Muscle layer of duodenum (tissue), 2 donors: ENCODE data around the gene EPHB2.
"Not testable (repeated sequence)": the region's sequence is repeated elsewhere in the genome, so short reads cannot be mapped to it uniquely, and the experiment has no call there.

Experiments
- H3K27ac ChIP-seq: one replicate; pipeline ENCODE4 v1.7.0; 2013; ENCODE audit warnings: mild to moderate bottlenecking, low read length
- H3K27me3 ChIP-seq: one replicate; pipeline ENCODE4 v1.7.0; 2013; ENCODE audit warnings: low read depth, mild to moderate bottlenecking, control low read depth, low read length
- H3K36me3 ChIP-seq, 2 donors: one replicate each; pipeline ENCODE4 v1.7.0; 2013; ENCODE audit warnings: low read length in 2 of 2, control low read depth in 1 of 2, mild to moderate bottlenecking in 1 of 2; ENCODE audit not compliant: insufficient read depth in 2 of 2, control insufficient read depth in 1 of 2
- H3K4me1 ChIP-seq, 2 donors: one replicate each; pipeline ENCODE4 v1.7.0; 2013; ENCODE audit warnings: low read length in 2 of 2, mild to moderate bottlenecking in 2 of 2, control low read depth in 1 of 2, moderate library complexity in 1 of 2; ENCODE audit not compliant: insufficient read depth in 2 of 2, control insufficient read depth in 1 of 2
- H3K4me3 ChIP-seq, 2 donors: one replicate each; pipeline ENCODE4 v1.7.0; 2013; ENCODE audit warnings: low read length in 2 of 2, low read depth in 1 of 2, mild to moderate bottlenecking in 1 of 2
- H3K9me3 ChIP-seq, 2 donors: one replicate each; pipeline ENCODE4 v1.7.0; 2013; ENCODE audit warnings: low read length in 2 of 2, control low read depth in 1 of 2, mild to moderate bottlenecking in 1 of 2; ENCODE audit not compliant: control insufficient read depth in 1 of 2
- donor health status: healthy.

Gene EPHB2

DNA sequence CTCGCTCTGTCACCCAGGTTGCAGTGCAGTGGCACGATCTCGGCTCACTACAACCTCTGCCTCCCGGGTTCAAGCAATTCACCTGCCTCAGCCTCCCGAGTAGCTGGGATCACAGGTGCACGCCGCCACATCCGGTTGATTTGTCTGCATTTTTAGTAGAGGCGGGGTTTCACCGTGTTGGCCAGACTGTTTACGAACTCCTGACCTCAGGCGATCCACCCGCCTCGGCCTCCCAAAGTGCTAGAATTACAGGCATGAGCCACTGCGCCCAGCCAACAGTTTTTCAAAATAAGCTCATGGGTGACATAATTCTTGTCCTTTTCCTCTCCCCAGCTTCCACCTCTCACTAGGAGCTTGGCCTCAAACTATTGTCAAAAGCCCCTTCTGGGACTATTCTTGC, 34.5 kb upstream of the EPHB2 start:
- not testable (repeated sequence) for H3K4me1 ChIP-seq, H3K4me3 ChIP-seq, H3K27ac ChIP-seq, H3K9me3 ChIP-seq, H3K27me3 ChIP-seq, H3K36me3 ChIP-seq

DNA sequence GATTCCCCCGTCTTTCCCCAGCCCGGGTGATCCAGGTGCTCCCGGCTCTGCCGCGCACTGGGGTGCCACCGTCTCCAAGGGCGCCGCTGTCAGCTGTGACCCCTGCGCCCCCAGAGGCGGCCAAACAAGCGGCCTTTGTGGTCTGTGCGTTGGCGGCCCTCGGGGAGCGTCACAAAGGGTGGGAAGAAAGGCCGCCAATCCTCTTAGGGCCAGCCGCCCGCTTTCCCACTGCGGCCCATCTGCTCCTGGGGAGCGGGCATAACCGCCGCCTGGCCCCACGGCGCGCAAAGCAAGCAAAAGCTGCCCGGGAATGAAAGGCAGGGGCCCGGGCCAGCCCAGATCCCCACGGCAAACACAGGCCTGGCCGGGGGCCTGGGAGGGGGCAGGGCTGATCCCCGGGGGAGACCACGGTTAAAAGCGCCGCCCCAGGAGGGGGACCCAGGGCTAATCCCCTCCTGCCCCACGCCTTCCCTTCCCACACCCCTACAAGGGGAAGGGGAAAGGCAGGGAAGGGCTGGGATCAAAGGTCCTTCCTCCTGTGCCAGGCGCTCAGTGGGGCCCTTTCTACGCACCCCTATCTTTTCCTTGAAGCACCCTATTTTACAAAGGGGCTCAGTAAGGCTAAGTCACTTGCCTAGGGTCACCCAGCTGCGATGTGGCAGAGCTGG, 33.6 kb upstream of the EPHB2 start:
- H3K4me3 ChIP-seq = no peak overlapping the region
- peaks cover 5% of the 10 kb centered on the region for H3K27me3 ChIP-seq
- H3K27ac ChIP-seq = no peak overlapping the region
- no peaks in the 10 kb centered on the region for H3K9me3 ChIP-seq
- no peaks in the 10 kb centered on the region for H3K36me3 ChIP-seq
- H3K4me1 ChIP-seq = no peaks in the 10 kb centered on the region

DNA sequence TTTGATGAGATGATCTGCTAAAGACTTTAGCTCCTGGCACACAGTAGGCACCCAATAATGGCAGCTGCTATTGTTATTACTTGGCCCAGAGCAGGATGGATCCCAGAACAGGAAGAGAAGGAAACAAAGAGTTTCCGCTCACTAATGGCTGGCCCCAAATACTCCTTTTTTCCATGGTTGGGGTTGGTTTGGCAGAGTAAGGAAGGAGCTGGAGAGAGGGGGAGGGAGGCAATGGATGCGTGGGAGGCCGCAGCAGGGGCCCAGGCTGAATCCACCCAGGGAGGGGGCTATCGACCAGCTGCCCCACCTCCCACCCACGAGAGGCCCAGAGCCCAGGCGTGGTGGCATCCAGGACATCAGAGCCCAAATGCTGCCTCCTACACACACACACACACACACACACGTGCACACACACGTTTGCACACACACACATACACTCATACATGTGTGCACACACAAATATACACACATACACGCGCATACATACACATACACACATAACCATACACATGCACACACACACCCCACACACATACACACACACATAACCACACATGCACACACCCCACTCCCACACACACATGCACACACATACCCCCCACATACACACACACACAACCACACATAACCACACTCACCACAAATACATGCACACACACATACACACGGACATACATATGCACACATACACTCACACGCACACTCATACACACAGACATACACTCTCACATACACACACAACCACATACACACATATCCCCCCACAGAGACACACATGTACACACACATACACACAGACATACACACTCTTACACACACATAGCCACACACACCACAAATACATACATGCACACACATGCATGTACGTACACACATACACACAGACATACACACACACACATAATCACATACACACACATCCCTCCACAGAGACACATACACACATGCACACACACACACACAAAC, 32.4 kb upstream of the EPHB2 start:
- H3K4me3 ChIP-seq = no peak overlapping the region
- H3K4me1 ChIP-seq = no peaks in the 10 kb centered on the region
- H3K9me3 ChIP-seq = no peaks in the 10 kb centered on the region
- H3K27me3 ChIP-seq = peaks cover 5% of the 10 kb centered on the region
- H3K27ac ChIP-seq = no peak overlapping the region
- no peaks in the 10 kb centered on the region for H3K36me3 ChIP-seq

DNA sequence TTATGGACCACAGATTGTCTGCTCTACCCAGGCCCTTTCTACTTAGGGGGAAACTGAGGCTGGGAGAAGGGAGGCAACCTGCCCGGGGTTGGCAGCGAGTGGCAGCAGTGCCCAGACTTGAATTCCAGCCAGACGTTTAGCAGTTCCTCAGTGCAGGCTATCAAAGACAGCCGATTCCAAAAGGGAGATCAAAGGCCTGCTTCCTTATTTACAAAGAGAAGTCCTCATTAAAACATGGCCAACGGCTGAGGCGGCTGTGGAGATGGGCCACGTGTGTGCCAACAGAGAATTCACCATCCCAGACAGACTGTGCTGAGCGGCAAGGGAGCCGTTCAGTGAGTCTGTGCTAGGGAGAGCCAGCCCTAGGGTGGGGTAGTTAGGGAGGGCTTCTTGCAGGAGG, 29.9 kb upstream of the EPHB2 start:
- Histone ChIP-seq H3K9me3 (no peaks in the 10 kb centered on the region), H3K27me3 (no peaks in the 10 kb centered on the region), H3K4me3 (no peak overlapping the region), H3K4me1 (peaks cover 0 to 2% of the 10 kb centered on the region in 2 donors), H3K27ac (no peak overlapping the region), H3K36me3 (no peaks in the 10 kb centered on the region)

DNA sequence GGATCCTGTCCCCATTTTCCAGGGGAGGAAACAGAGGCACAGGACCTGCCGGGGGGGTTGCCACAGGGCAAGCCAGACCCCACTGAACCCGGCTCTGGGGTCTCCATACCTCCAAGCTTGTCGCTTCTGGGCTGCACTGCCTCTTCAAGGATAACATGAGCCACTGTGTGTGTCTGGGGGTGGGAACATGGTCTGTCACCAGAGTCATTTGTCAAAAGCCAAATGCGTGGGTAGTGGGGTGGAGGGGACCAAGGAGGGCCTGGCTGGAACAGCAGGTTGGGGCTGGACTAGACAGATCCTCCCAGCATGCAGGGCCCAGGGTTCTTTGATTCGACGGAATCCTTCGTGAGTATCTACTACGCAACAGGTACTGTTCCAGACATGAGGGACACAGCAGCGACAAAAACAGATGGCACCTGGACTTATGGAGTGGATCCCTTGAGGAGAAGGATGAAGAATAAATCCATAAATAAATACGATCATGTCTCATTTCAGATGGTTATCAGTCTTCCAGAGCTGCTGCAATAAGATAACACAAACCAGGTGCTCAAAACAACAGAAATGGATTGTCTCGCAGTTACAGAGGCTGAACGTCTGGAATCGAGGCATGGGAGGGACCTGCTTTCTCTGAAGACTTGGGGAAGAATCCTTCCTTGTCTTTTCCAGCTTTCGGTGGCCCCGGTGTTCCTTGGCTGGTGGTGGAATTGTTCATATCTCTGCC, 28.9 kb upstream of the EPHB2 start:
- H3K9me3 ChIP-seq = no peaks in the 10 kb centered on the region
- no peak overlapping the region for H3K27ac ChIP-seq
- peaks cover 0 to 7% of the 10 kb centered on the region in 2 donors for H3K4me1 ChIP-seq
- H3K27me3 ChIP-seq = no peaks in the 10 kb centered on the region
- no peaks in the 10 kb centered on the region for H3K36me3 ChIP-seq
- H3K4me3 ChIP-seq = no peak overlapping the region

DNA sequence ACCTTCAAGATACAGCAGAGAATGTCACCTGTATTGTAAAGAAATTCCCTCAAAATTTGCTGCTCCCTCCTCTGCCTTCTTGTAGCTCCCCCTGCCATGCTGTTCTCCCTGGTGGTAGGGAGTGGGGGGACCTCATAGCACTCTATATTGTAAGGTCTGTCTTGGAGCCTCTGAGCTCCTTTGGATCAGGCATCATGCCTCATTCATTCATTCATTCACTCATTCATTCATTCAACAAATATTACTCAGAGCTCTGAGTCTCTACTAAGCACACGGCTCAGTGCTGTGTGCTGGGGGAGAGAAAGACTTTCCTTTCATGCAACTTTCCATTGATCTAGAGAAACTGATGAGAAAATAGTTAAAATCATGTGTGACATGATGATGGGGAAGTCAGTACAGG, 27.1 kb upstream of the EPHB2 start:
- Histone ChIP-seq H3K4me3 (no peak overlapping the region), H3K9me3 (no peaks in the 10 kb centered on the region), H3K27ac (no peak overlapping the region), H3K27me3 (no peaks in the 10 kb centered on the region), H3K36me3 (no peaks in the 10 kb centered on the region), H3K4me1 (peaks cover 0 to 7% of the 10 kb centered on the region in 2 donors)

DNA sequence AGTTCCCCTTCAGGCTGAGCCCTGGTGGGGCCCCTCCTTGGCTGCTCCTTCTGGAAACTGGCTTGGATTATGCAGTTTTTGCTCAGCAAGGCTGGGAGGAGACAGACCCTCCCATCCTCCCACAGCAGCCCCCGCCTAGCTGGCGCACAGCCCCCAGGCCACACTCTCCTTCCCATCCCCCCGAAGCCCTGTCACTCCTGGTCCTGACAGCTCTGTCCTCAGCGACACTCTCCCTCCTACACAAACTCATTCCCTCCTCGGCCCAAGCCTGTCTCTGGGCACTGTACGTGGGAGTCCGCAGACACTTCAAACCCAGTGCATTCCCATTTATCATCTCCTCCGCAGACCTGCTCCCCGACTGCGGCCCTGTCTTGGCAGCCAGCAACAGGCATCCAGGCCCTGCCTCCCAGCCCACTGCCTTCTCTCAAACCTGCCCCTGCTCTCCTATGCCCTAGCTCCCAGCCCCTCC, 25.0 kb upstream of the EPHB2 start:
- no peaks in the 10 kb centered on the region for H3K36me3 ChIP-seq
- no peak overlapping the region for H3K4me3 ChIP-seq
- H3K27me3 ChIP-seq = no peaks in the 10 kb centered on the region
- H3K9me3 ChIP-seq = no peaks in the 10 kb centered on the region
- H3K27ac ChIP-seq = no peak overlapping the region
- peaks cover 0 to 7% of the 10 kb centered on the region in 2 donors for H3K4me1 ChIP-seq

DNA sequence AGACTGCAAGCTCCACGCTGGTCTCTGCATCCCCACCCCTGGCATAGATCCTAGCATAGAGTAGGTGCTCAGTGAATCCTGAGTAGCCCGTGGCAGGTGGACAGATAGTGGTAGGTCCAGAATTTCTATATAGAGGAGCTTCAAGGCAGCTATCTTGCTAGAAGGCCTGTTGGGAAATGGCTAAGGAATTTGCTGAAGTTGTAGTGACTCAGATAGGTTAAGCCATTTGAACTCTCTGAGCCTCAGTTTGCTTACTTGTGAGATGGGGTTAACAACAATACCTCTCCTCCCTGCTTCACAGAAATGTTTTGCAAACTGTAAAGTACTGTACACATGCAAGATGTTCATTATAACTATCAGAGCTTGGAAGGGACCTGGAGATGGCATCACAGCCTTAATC, 23.4 kb upstream of the EPHB2 start:
- peaks cover 0 to 7% of the 10 kb centered on the region in 2 donors for H3K4me1 ChIP-seq
- no peaks in the 10 kb centered on the region for H3K36me3 ChIP-seq
- H3K4me3 ChIP-seq = no peak overlapping the region
- H3K27me3 ChIP-seq = no peaks in the 10 kb centered on the region
- no peak overlapping the region for H3K27ac ChIP-seq
- H3K9me3 ChIP-seq = no peaks in the 10 kb centered on the region

DNA sequence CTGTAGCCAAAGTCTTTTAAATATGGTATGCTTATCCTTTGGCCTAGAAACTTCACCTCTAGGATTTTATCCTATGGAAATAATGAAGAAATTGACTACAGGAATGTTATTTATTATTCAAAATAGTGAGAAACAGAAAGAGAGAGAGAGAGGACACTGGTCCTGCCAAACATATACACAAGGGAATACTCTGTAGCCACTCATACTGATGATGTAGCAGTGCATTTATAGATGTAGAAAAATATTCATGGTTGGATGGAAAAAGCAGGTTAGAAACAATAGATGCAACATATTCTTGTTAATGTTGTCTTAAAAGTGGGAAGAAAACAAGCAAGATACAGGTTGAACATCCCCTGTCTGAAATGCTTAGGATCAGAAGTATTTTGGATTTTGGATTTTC, 22.2 kb upstream of the EPHB2 start:
- Histone ChIP-seq H3K27ac (no peak overlapping the region), H3K4me1 (peaks cover 0 to 7% of the 10 kb centered on the region in 2 donors), H3K27me3 (no peaks in the 10 kb centered on the region), H3K4me3 (no peak overlapping the region), H3K9me3 (no peaks in the 10 kb centered on the region), H3K36me3 (no peaks in the 10 kb centered on the region)

DNA sequence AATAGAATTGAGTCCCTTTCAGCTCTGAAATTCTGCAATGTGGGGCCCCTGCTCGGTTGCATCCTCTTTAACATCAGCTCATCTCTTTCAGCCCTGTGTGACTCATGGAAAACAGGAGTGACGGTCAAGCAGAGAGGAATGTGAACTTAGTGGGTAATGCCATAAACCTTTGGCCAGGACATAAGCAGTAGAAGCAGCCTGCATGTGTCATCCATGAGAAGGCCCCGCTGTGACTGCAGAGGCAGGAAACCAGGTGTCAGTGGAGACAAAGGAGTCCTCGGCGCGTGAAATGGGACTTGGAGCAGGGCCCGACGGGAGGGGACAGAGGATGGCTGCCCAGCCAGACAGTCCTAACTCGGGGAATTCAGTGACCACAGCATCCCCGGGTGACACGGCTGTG, 21.1 kb upstream of the EPHB2 start:
- Histone ChIP-seq H3K9me3 (no peaks in the 10 kb centered on the region), H3K27ac (no peak overlapping the region), H3K36me3 (no peaks in the 10 kb centered on the region), H3K27me3 (no peaks in the 10 kb centered on the region), H3K4me3 (no peak overlapping the region), H3K4me1 (peaks cover 0 to 7% of the 10 kb centered on the region in 2 donors)
